GM23338 (cell line): Measurements from ENCODE around the gene NOTCH1.

ENCODE experiments used
- CTCF ChIP-seq, 2 experiments: fragments of 200-600 bp in 1 of 2; sonication (generic) in 1 of 2; conservative IDR thresholded peaks; 2 replicates each; pipeline versions ENCODE4 v1.5.1 to v1.6.1; 2016 to 2017; ENCODE audit warnings: antibody characterized with exemption in 2 of 2, low read depth in 2 of 2, mild to moderate bottlenecking in 2 of 2, moderate library complexity in 1 of 2
- EZH2 ChIP-seq: fragments of 200-600 bp; sonication (generic); IDR thresholded peaks from one replicate; pipeline ENCODE4 v1.8.0; 2017; ENCODE audit warnings: antibody characterized with exemption, mild to moderate bottlenecking, low read depth; ENCODE audit not compliant: unreplicated experiment
- REST ChIP-seq: IDR thresholded peaks from one replicate; pipeline ENCODE4 v1.6.1; 2018; ENCODE audit warnings: antibody characterized with exemption; ENCODE audit not compliant: unreplicated experiment
- STAT1 ChIP-seq: IDR thresholded peaks from one replicate; pipeline ENCODE4 v1.6.1; 2016; ENCODE audit warnings: antibody characterized with exemption; ENCODE audit not compliant: unreplicated experiment
- TF ChIP-seq, protein P1 (sequence below): fragments of 250-450 bp; sonication (Bioruptor Pico); IDR thresholded peaks from 2 replicates; pipeline ENCODE4 v1.5.0; 2020; ENCODE audit warnings: mild to moderate bottlenecking, moderate library complexity

GRCh38 chr9:136522314-136523237 lies 23.3 kb downstream of the NOTCH1 start:
- TF ChIP-seq CTCF (conservative IDR thresholded peaks at IDR 0.05; ENCODE audit: low read depth in 2 of 2) (no peak), EZH2 (no peak), STAT1 (no peak), REST (no peak)
- TF ChIP-seq, protein P1, sequence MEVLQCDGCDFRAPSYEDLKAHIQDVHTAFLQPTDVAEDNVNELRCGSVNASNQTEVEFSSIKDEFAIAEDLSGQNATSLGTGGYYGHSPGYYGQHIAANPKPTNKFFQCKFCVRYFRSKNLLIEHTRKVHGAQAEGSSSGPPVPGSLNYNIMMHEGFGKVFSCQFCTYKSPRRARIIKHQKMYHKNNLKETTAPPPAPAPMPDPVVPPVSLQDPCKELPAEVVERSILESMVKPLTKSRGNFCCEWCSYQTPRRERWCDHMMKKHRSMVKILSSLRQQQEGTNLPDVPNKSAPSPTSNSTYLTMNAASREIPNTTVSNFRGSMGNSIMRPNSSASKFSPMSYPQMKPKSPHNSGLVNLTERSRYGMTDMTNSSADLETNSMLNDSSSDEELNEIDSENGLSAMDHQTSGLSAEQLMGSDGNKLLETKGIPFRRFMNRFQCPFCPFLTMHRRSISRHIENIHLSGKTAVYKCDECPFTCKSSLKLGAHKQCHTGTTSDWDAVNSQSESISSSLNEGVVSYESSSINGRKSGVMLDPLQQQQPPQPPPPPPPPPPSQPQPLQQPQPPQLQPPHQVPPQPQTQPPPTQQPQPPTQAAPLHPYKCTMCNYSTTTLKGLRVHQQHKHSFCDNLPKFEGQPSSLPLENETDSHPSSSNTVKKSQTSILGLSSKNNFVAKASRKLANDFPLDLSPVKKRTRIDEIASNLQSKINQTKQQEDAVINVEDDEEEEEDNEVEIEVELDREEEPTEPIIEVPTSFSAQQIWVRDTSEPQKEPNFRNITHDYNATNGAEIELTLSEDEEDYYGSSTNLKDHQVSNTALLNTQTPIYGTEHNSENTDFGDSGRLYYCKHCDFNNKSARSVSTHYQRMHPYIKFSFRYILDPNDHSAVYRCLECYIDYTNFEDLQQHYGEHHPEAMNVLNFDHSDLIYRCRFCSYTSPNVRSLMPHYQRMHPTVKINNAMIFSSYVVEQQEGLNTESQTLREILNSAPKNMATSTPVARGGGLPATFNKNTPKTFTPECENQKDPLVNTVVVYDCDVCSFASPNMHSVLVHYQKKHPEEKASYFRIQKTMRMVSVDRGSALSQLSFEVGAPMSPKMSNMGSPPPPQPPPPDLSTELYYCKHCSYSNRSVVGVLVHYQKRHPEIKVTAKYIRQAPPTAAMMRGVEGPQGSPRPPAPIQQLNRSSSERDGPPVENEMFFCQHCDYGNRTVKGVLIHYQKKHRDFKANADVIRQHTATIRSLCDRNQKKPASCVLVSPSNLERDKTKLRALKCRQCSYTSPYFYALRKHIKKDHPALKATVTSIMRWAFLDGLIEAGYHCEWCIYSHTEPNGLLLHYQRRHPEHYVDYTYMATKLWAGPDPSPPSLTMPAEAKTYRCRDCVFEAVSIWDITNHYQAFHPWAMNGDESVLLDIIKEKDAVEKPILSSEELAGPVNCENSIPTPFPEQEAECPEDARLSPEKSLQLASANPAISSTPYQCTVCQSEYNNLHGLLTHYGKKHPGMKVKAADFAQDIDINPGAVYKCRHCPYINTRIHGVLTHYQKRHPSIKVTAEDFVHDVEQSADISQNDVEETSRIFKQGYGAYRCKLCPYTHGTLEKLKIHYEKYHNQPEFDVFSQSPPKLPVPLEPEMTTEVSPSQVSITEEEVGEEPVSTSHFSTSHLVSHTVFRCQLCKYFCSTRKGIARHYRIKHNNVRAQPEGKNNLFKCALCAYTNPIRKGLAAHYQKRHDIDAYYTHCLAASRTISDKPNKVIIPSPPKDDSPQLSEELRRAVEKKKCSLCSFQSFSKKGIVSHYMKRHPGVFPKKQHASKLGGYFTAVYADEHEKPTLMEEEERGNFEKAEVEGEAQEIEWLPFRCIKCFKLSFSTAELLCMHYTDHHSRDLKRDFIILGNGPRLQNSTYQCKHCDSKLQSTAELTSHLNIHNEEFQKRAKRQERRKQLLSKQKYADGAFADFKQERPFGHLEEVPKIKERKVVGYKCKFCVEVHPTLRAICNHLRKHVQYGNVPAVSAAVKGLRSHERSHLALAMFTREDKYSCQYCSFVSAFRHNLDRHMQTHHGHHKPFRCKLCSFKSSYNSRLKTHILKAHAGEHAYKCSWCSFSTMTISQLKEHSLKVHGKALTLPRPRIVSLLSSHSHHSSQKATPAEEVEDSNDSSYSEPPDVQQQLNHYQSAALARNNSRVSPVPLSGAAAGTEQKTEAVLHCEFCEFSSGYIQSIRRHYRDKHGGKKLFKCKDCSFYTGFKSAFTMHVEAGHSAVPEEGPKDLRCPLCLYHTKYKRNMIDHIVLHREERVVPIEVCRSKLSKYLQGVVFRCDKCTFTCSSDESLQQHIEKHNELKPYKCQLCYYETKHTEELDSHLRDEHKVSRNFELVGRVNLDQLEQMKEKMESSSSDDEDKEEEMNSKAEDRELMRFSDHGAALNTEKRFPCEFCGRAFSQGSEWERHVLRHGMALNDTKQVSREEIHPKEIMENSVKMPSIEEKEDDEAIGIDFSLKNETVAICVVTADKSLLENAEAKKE (CRISPR knock-in tag) = no peak
